ENCODE results near the gene DLGAP1. TPM values are rescaled to one million over a fixed set of nuclear protein-coding genes. Genes with fewer than 3 reads are reported as not detected.

The DLGAP1 gene
- total and polyA plus RNA-seq, 2 of the 13 experiments (the other 11 are each of a cell fraction or from before 2014, with no cell fraction given): 0.01 TPM; not detected in 1

- TF ChIP-seq LCORL (IDR thresholded peaks at IDR 0.05) (no peak), LCORL (CRISPR knock-in tag; IDR thresholded peaks at IDR 0.05) (peak; percentile 76), HOXA5 (CRISPR knock-in tag; IDR thresholded peaks at IDR 0.05) (0 out of 2 replicates have a peak, but pooled peaks have one; percentile 13), ZNF3 (CRISPR knock-in tag; IDR thresholded peaks at IDR 0.05) (0 out of 2 replicates have a peak, but pooled peaks have one; percentile 15), REST (IDR thresholded peaks at IDR 0.05; ENCODE audit: borderline replicate concordance in 1 of 2, low read depth in 1 of 2, low read length in 2 of 2) (no peak), CSRNP2 (CRISPR knock-in tag; conservative IDR thresholded peaks at IDR 0.05; ENCODE audit: low read depth) (no peak), ZNF468 (CRISPR knock-in tag; IDR thresholded peaks at IDR 0.05) (no peak), HMGXB3 (CRISPR knock-in tag; IDR thresholded peaks at IDR 0.05; ENCODE audit: borderline replicate concordance) (no peak), ZNF101 (CRISPR knock-in tag; IDR thresholded peaks at IDR 0.05; ENCODE audit: borderline replicate concordance, low read depth) (no peak), ZNF12 (CRISPR knock-in tag; IDR thresholded peaks at IDR 0.05) (no peak), NFRKB (IDR thresholded peaks at IDR 0.05) (no peak), TFAP4 (IDR thresholded peaks at IDR 0.05; ENCODE audit: borderline replicate concordance, low read depth) (0 out of 2 replicates have a peak, but pooled peaks have one; percentile 7), DMAP1 (CRISPR knock-in tag; IDR thresholded peaks at IDR 0.05) (no peak), SETDB1 (CRISPR knock-in tag; IDR thresholded peaks at IDR 0.05; ENCODE audit: borderline replicate concordance) (0 out of 2 replicates have a peak, but pooled peaks have one; percentile 29), RBM22 (optimal IDR thresholded peaks at IDR 0.05; ENCODE audit: low read length) (peak; percentile 68), KDM5B (CRISPR knock-in tag; IDR thresholded peaks at IDR 0.05; ENCODE audit: borderline replicate concordance) (peak; percentile 24), ZNF747 (CRISPR knock-in tag; IDR thresholded peaks at IDR 0.05; ENCODE audit: borderline replicate concordance) (no peak), GZF1 (CRISPR knock-in tag; IDR thresholded peaks at IDR 0.05) (0 out of 2 replicates have a peak, but pooled peaks have one; percentile 51)
These were observed 1003.7 kb downstream of the DLGAP1 start (continued) for GRCh38 chr18:3451183-3451988.

Data from HepG2 (cell line).